Type B pancreatic cell (in vitro differentiated cells): ENCODE measurements around the gene AGAP3. TPM values are rescaled to one million over a fixed set of nuclear protein-coding genes. Genes with fewer than 3 reads are reported as not detected.
A peak's percentile ranks its signal among the peaks of the same experiment; 100 is the strongest.

Source experiments
- DNase-seq: peaks from one replicate; pipeline ENCODE4 v3.0.0; 2021; ENCODE audit warnings: mixed read lengths; ENCODE audit not compliant: unreplicated experiment; ENCODE audit errors: extremely low spot score
- H3K27ac Mint-ChIP-seq: 2 replicates; pipeline ENCODE4 v1.8.0; 2021; ENCODE audit warnings: mild to moderate bottlenecking, mixed read lengths
- H3K27me3 Mint-ChIP-seq: 2 replicates; pipeline ENCODE4 v1.8.0; 2021; ENCODE audit warnings: mixed read lengths
- H3K36me3 Mint-ChIP-seq: 2 replicates; pipeline ENCODE4 v1.8.0; 2021; ENCODE audit warnings: mixed read lengths
- H3K4me1 Mint-ChIP-seq: one replicate; pipeline ENCODE4 v1.8.0; 2021; ENCODE audit warnings: mixed read lengths; ENCODE audit not compliant: unreplicated experiment
- H3K4me3 Mint-ChIP-seq: 2 replicates; pipeline ENCODE4 v1.8.0; 2021; ENCODE audit warnings: mild to moderate bottlenecking, mixed read lengths
- H3K9me3 Mint-ChIP-seq: 2 replicates; pipeline ENCODE4 v1.8.0; 2021; ENCODE audit warnings: mixed read lengths
- CTCF ChIP-seq: fragments of 200-600 bp; sonication (generic); conservative IDR thresholded peaks from 2 replicates; pipeline ENCODE4 v1.5.0; 2021; ENCODE audit warnings: antibody characterized with exemption, mild to moderate bottlenecking
- total RNA-seq: library from RNA; stranded (reverse); gene quantifications from 2 replicates; pipeline ENCODE4 v1.2.1, GENCODE V29; 2021; ENCODE audit warnings: low replicate concordance

The AGAP3 gene
- total RNA-seq, 1 donor from 2014 or later: 114 TPM

- H3K27ac Mint-ChIP-seq: peak overlapping the region; percentile 48
- H3K4me3 Mint-ChIP-seq: peak overlapping the region; percentile 98
- H3K4me1 Mint-ChIP-seq: peaks cover 38% of the 10 kb centered on the region
- H3K27me3 Mint-ChIP-seq: no peaks in the 10 kb centered on the region
- no peak for DNase-seq
- TF ChIP-seq CTCF: peak; percentile 6
- H3K9me3 Mint-ChIP-seq: no peaks in the 10 kb centered on the region
- H3K36me3 Mint-ChIP-seq: no peaks in the 10 kb centered on the region
Observed at GRCh38 chr7:151060113-151060415, 26.2 kb upstream of the AGAP3 start.

- Mint-ChIP-seq H3K27ac (peak overlapping the region; percentile 75), H3K36me3 (no peaks in the 10 kb centered on the region), H3K4me3 (peak overlapping the region; percentile 98), H3K27me3 (no peaks in the 10 kb centered on the region), H3K4me1 (peaks cover 38% of the 10 kb centered on the region), H3K9me3 (no peaks in the 10 kb centered on the region)
- TF ChIP-seq CTCF: no peak
- DNase-seq: no peak
Observed at GRCh38 chr7:151060416-151061212, 25.7 kb upstream of the AGAP3 start.

- TF ChIP-seq CTCF: no peak
- no peak for DNase-seq
- H3K36me3 Mint-ChIP-seq: no peaks in the 10 kb centered on the region
- peaks cover 33% of the 10 kb centered on the region for H3K4me1 Mint-ChIP-seq
- H3K27ac Mint-ChIP-seq: peak overlapping the region; percentile 75
- no peaks in the 10 kb centered on the region for H3K9me3 Mint-ChIP-seq
- H3K27me3 Mint-ChIP-seq: no peaks in the 10 kb centered on the region
- peak overlapping the region; percentile 98 for H3K4me3 Mint-ChIP-seq
Observed at GRCh38 chr7:151061213-151062110, 24.8 kb upstream of the AGAP3 start.

- Mint-ChIP-seq H3K27ac (peak overlapping the region; percentile 50), H3K4me1 (peaks cover 28% of the 10 kb centered on the region)
Observed at GRCh38 chr7:151062111-151062398, 24.2 kb upstream of the AGAP3 start.

More at GRCh38 chr7:151062111-151062398, 24.2 kb upstream of the AGAP3 start:
- Mint-ChIP-seq H3K36me3 (no peaks in the 10 kb centered on the region), H3K9me3 (no peaks in the 10 kb centered on the region), H3K4me3 (peak overlapping the region; percentile 78), H3K27me3 (no peaks in the 10 kb centered on the region)
- no peak for DNase-seq
- no peak for TF ChIP-seq CTCF
